ENCODE results near the gene AMBN.

GRCh38 chr4:70607334-70607853, 15.3 kb downstream of the AMBN start:
- TF ChIP-seq USF1 (IDR thresholded peaks at IDR 0.05) (no peak), TAF1 (IDR thresholded peaks at IDR 0.05; ENCODE audit: low read depth) (no peak), CREB1 (IDR thresholded peaks at IDR 0.05; ENCODE audit: low read depth) (no peak)

All from Ishikawa (cell line).